ENCODE measurements around the gene DEPDC1B. TPM values are rescaled to one million over a fixed set of nuclear protein-coding genes. Genes with fewer than 3 reads are reported as not detected.
"Not testable (repeated sequence)": the region's sequence is repeated elsewhere in the genome, so short reads cannot be mapped to it uniquely, and the experiment has no call there.

The DEPDC1B gene
- total RNA-seq, 2 experiments from 2014 or later, result 27.1 to 30.0 TPM

GRCh38 chr5:60651872-60652620 lies 47.9 kb downstream of the DEPDC1B start:
- no peak overlapping the region for H3K27ac Mint-ChIP-seq
- no peaks in the 10 kb centered on the region for H3K36me3 Mint-ChIP-seq
- peaks cover 2% of the 10 kb centered on the region for H3K27me3 Mint-ChIP-seq
- DNase-seq (no peak), ATAC-seq (ENCODE audit: low read depth) (no peak)
- POLR2A ChIA-PET, result no interaction called here
- H3K4me1 Mint-ChIP-seq, result no peaks in the 10 kb centered on the region
- no peaks in the 10 kb centered on the region for H3K9me3 Mint-ChIP-seq
- no peak overlapping the region for H3K4me3 Mint-ChIP-seq

- POLR2A ChIA-PET, result no interaction called here
- H3K27me3 Mint-ChIP-seq, result no peaks in the 10 kb centered on the region
- no peak for DNase-seq
- no peak overlapping the region for H3K4me3 Mint-ChIP-seq
- no peaks in the 10 kb centered on the region for H3K9me3 Mint-ChIP-seq
- H3K4me1 Mint-ChIP-seq, result no peaks in the 10 kb centered on the region
- peaks cover 4% of the 10 kb centered on the region for H3K36me3 Mint-ChIP-seq
- peak; percentile 42 for ATAC-seq (ENCODE audit: low read depth)
- no peak overlapping the region for H3K27ac Mint-ChIP-seq
Observed at GRCh38 chr5:60649288-60649917, 50.6 kb downstream of the DEPDC1B start.

- H3K4me3 Mint-ChIP-seq, result no peak overlapping the region
- no peak overlapping the region for H3K27ac Mint-ChIP-seq
- no peaks in the 10 kb centered on the region for H3K9me3 Mint-ChIP-seq
- no peaks in the 10 kb centered on the region for H3K27me3 Mint-ChIP-seq
- no peak for ATAC-seq (ENCODE audit: low read depth)
- peaks cover 16% of the 10 kb centered on the region for H3K36me3 Mint-ChIP-seq
- POLR2A ChIA-PET, result no interaction called here
- no peak for DNase-seq
- no peaks in the 10 kb centered on the region for H3K4me1 Mint-ChIP-seq
Observed at GRCh38 chr5:60648175-60648574, 51.8 kb downstream of the DEPDC1B start.

GRCh38 chr5:60640901-60641300 lies 59.1 kb downstream of the DEPDC1B start:
- DNase-seq, result no peak
- Mint-ChIP-seq H3K9me3 (peaks cover 2% of the 10 kb centered on the region), H3K27ac (no peak overlapping the region), H3K27me3 (no peaks in the 10 kb centered on the region), H3K4me3 (no peak overlapping the region), H3K36me3 (peaks cover 61% of the 10 kb centered on the region), H3K4me1 (no peaks in the 10 kb centered on the region)
- POLR2A ChIA-PET, result no interaction called here
- ATAC-seq (ENCODE audit: low read depth), result no peak

- no peak for DNase-seq
- Mint-ChIP-seq H3K9me3 (peaks cover 3% of the 10 kb centered on the region), H3K4me1 (no peaks in the 10 kb centered on the region), H3K27ac (no peak overlapping the region), H3K4me3 (no peak overlapping the region), H3K27me3 (no peaks in the 10 kb centered on the region), H3K36me3 (peaks cover 71% of the 10 kb centered on the region)
- POLR2A ChIA-PET, result no interaction called here
- ATAC-seq (ENCODE audit: low read depth), result no peak
Observed at GRCh38 chr5:60639544-60639943, 60.4 kb downstream of the DEPDC1B start.

- H3K4me1 Mint-ChIP-seq, result peaks cover 3% of the 10 kb centered on the region
- no peaks in the 10 kb centered on the region for H3K27me3 Mint-ChIP-seq
- no peak overlapping the region for H3K4me3 Mint-ChIP-seq
- ATAC-seq (ENCODE audit: low read depth) (no peak), DNase-seq (no peak)
- peaks cover 68% of the 10 kb centered on the region for H3K36me3 Mint-ChIP-seq
- peaks cover 3% of the 10 kb centered on the region for H3K9me3 Mint-ChIP-seq
- H3K27ac Mint-ChIP-seq, result no peak overlapping the region
- POLR2A ChIA-PET, result no interaction called here
Observed at GRCh38 chr5:60638300-60638699, 61.7 kb downstream of the DEPDC1B start.

- ATAC-seq (ENCODE audit: low read depth), result no peak
Observed at GRCh38 chr5:60636644-60637043, 63.3 kb downstream of the DEPDC1B start.

GRCh38 chr5:60636001-60636400 lies 64.0 kb downstream of the DEPDC1B start:
- Mint-ChIP-seq H3K4me1 (peaks cover 3% of the 10 kb centered on the region), H3K27ac (no peak overlapping the region), H3K36me3 (peaks cover 65% of the 10 kb centered on the region), H3K27me3 (no peaks in the 10 kb centered on the region), H3K4me3 (no peak overlapping the region), H3K9me3 (peaks cover 3% of the 10 kb centered on the region)
- POLR2A ChIA-PET, result no interaction called here
- no peak for DNase-seq
- ATAC-seq (ENCODE audit: low read depth), result no peak

More at GRCh38 chr5:60636644-60637043, 63.3 kb downstream of the DEPDC1B start:
- Mint-ChIP-seq H3K36me3 (peaks cover 64% of the 10 kb centered on the region), H3K4me3 (no peak overlapping the region), H3K9me3 (peaks cover 3% of the 10 kb centered on the region), H3K27ac (no peak overlapping the region), H3K4me1 (peaks cover 3% of the 10 kb centered on the region), H3K27me3 (no peaks in the 10 kb centered on the region)
- no peak for DNase-seq
- POLR2A ChIA-PET, result no interaction called here

GRCh38 chr5:60634051-60634450 lies 65.9 kb downstream of the DEPDC1B start:
- ATAC-seq (ENCODE audit: low read depth) (no peak), DNase-seq (no peak)
- H3K4me3 Mint-ChIP-seq, result no peak overlapping the region
- peaks cover 69% of the 10 kb centered on the region for H3K36me3 Mint-ChIP-seq
- H3K4me1 Mint-ChIP-seq, result peaks cover 3% of the 10 kb centered on the region
- no peak overlapping the region for H3K27ac Mint-ChIP-seq
- POLR2A ChIA-PET, result no interaction called here
- H3K9me3 Mint-ChIP-seq, result peaks cover 3% of the 10 kb centered on the region
- no peaks in the 10 kb centered on the region for H3K27me3 Mint-ChIP-seq

GRCh38 chr5:60633341-60633740 lies 66.6 kb downstream of the DEPDC1B start:
- Mint-ChIP-seq H3K4me1 (peaks cover 3% of the 10 kb centered on the region), H3K36me3 (peaks cover 67% of the 10 kb centered on the region), H3K27me3 (no peaks in the 10 kb centered on the region), H3K9me3 (peaks cover 3% of the 10 kb centered on the region), H3K27ac (no peak overlapping the region), H3K4me3 (no peak overlapping the region)
- DNase-seq (no peak), ATAC-seq (ENCODE audit: low read depth) (no peak)
- POLR2A ChIA-PET, result no interaction called here

GRCh38 chr5:60632153-60632552 lies 67.8 kb downstream of the DEPDC1B start:
- Mint-ChIP-seq H3K27me3 (no peaks in the 10 kb centered on the region), H3K4me3 (no peak overlapping the region), H3K9me3 (peaks cover 2% of the 10 kb centered on the region), H3K4me1 (peaks cover 3% of the 10 kb centered on the region), H3K36me3 (peaks cover 58% of the 10 kb centered on the region), H3K27ac (no peak overlapping the region)
- no peak for DNase-seq
- no peak for ATAC-seq (ENCODE audit: low read depth)
- POLR2A ChIA-PET, result no interaction called here

- H3K36me3 Mint-ChIP-seq, result peaks cover 51% of the 10 kb centered on the region
- peaks cover 3% of the 10 kb centered on the region for H3K4me1 Mint-ChIP-seq
- no peak overlapping the region for H3K27ac Mint-ChIP-seq
- POLR2A ChIA-PET, result no interaction called here
- no peaks in the 10 kb centered on the region for H3K27me3 Mint-ChIP-seq
- no peak overlapping the region for H3K4me3 Mint-ChIP-seq
- peaks cover under 1% of the 10 kb centered on the region for H3K9me3 Mint-ChIP-seq
- DNase-seq (no peak), ATAC-seq (ENCODE audit: low read depth) (no peak)
Observed at GRCh38 chr5:60630836-60631235, 69.1 kb downstream of the DEPDC1B start.

- POLR2A ChIA-PET, result no interaction called here
- H3K4me3 Mint-ChIP-seq, result no peak overlapping the region
- DNase-seq, result no peak
- H3K4me1 Mint-ChIP-seq, result peaks cover 3% of the 10 kb centered on the region
- H3K9me3 Mint-ChIP-seq, result peaks cover 3% of the 10 kb centered on the region
- H3K27me3 Mint-ChIP-seq, result no peaks in the 10 kb centered on the region
- H3K36me3 Mint-ChIP-seq, result peaks cover 52% of the 10 kb centered on the region
- no peak for ATAC-seq (ENCODE audit: low read depth)
- H3K27ac Mint-ChIP-seq, result no peak overlapping the region
Observed at GRCh38 chr5:60630179-60630578, 69.8 kb downstream of the DEPDC1B start.

GRCh38 chr5:60624875-60625274 lies 75.1 kb downstream of the DEPDC1B start:
- H3K27me3 Mint-ChIP-seq; ATAC-seq (ENCODE audit: low read depth); H3K27ac Mint-ChIP-seq; H3K9me3 Mint-ChIP-seq; DNase-seq; POLR2A ChIA-PET; H3K4me3 Mint-ChIP-seq; H3K4me1 Mint-ChIP-seq: not testable (repeated sequence)
- peaks cover 28% of the 10 kb centered on the region for H3K36me3 Mint-ChIP-seq

Measured in activated naive CD8-positive, alpha-beta T cell treated with anti-CD3 and anti-CD28 coated beads, Interleukin-2, amount 10 ng/mL, durations not matched to agents 7 days and 5 days (primary cell).